Uterus (tissue), 2 donors: ENCODE data around the gene CSF3R.

Experiments
- CTCF ChIP-seq, 4 experiments: fragments of 200-600 bp in 2 of 4; fragments of 450-650 bp in 2 of 4; sonication (generic) in 2 of 4; IDR thresholded peaks; one replicate each; pipeline ENCODE4 v1.5.1; 2016 to 2019; ENCODE audit warnings: antibody characterized with exemption in 4 of 4, mild to moderate bottlenecking in 2 of 4, moderate library complexity in 1 of 4
- POLR2A ChIP-seq, 2 donors: fragments of 450-650 bp; IDR thresholded peaks; one replicate each; pipeline ENCODE4 v1.6.1; 2016; ENCODE audit warnings: antibody characterized with exemption in 2 of 2, mild to moderate bottlenecking in 1 of 2, moderate library complexity in 1 of 2

- TF ChIP-seq CTCF (IDR thresholded peaks at IDR 0.05) (no peak), POLR2A (IDR thresholded peaks at IDR 0.05) (no peak)
These were observed 10.7 kb downstream of the CSF3R start for GRCh38 chr1:36471830-36472641.
